ENCODE results near the gene GNRH2. TPM values are rescaled to one million over a fixed set of nuclear protein-coding genes. Genes with fewer than 3 reads are reported as not detected.

Gene GNRH2
- total RNA-seq, 4 donors from 2014 or later: 0.83 TPM; not detected in 2

GRCh38 chr20:3045816-3046676 is 2.6 kb downstream of the GNRH2 start, which contains the start of gene MRPS26:
Gene MRPS26 (plus strand): TSS chr20:3046052. CDS start chr20:3046069, 17 bp downstream.
- H3K27ac ChIP-seq: peak within 1 kb of the TSS; percentile 83
- TF ChIP-seq EP300 (IDR thresholded peaks at IDR 0.05) (no peak), POLR2A (IDR thresholded peaks at IDR 0.05) (peak in 1 of 2 donors; percentile 41), CTCF (IDR thresholded peaks at IDR 0.05) (no peak), POLR2AphosphoS5 (IDR thresholded peaks at IDR 0.05) (peak in 1 of 3 donors; percentile 19)
- H3K9me3 ChIP-seq: no peaks in the 10 kb centered on the region
- H3K36me3 ChIP-seq: peaks cover 28% of the 10 kb centered on the region
- H3K4me3 ChIP-seq: peak within 1 kb of the TSS; percentile 60
- H3K4me1 ChIP-seq: peaks cover 24% of the 10 kb centered on the region
- 0% methylated on average over 12 of the region's 104 CpGs for WGBS
- peak; percentile 91 for DNase-seq (ENCODE audit: low spot score in 2 of 2)
- H3K27me3 ChIP-seq: no peaks in the 10 kb centered on the region

- no peak for DNase-seq (ENCODE audit: low spot score in 2 of 2)
- H3K4me3 ChIP-seq: peak overlapping the region; percentile 60
- H3K4me1 ChIP-seq: peaks cover 20% of the 10 kb centered on the region
- 51% methylated on average over 27 of the region's 39 CpGs for WGBS
- TF ChIP-seq CTCF (IDR thresholded peaks at IDR 0.05) (no peak), POLR2AphosphoS5 (IDR thresholded peaks at IDR 0.05) (no peak), POLR2A (IDR thresholded peaks at IDR 0.05) (no peak)
- no peaks in the 10 kb centered on the region for H3K27me3 ChIP-seq
- H3K36me3 ChIP-seq: peaks cover 28% of the 10 kb centered on the region
- peak overlapping the region; percentile 83 for H3K27ac ChIP-seq
- no peaks in the 10 kb centered on the region for H3K9me3 ChIP-seq
These were observed 3.4 kb downstream of the GNRH2 start for GRCh38 chr20:3046677-3047462.

GRCh38 chr20:3047486-3048419 is 4.3 kb downstream of the GNRH2 start:
- Histone ChIP-seq H3K4me1 (peaks cover 18% of the 10 kb centered on the region), H3K36me3 (peaks cover 28% of the 10 kb centered on the region), H3K27ac (no peak overlapping the region), H3K9me3 (no peaks in the 10 kb centered on the region), H3K4me3 (no peak overlapping the region), H3K27me3 (no peaks in the 10 kb centered on the region)
- WGBS: 81% methylated on average over 12 of the region's 14 CpGs
- no peak for TF ChIP-seq EP300 (IDR thresholded peaks at IDR 0.05)
- no peak for TF ChIP-seq POLR2A (IDR thresholded peaks at IDR 0.05)
- no peak for TF ChIP-seq CTCF (IDR thresholded peaks at IDR 0.05)
- no peak for TF ChIP-seq POLR2AphosphoS5 (IDR thresholded peaks at IDR 0.05)
- DNase-seq (ENCODE audit: low spot score in 2 of 2): no peak

- 64% methylated on average over 7 of the region's 7 CpGs for WGBS
- no peak overlapping the region for H3K4me3 ChIP-seq
- peaks cover 11% of the 10 kb centered on the region for H3K4me1 ChIP-seq
- no peaks in the 10 kb centered on the region for H3K27me3 ChIP-seq
- TF ChIP-seq POLR2AphosphoS5 (IDR thresholded peaks at IDR 0.05) (no peak), EP300 (IDR thresholded peaks at IDR 0.05) (no peak), CTCF (IDR thresholded peaks at IDR 0.05) (no peak), POLR2A (IDR thresholded peaks at IDR 0.05) (no peak)
- no peak overlapping the region for H3K27ac ChIP-seq
- H3K9me3 ChIP-seq: no peaks in the 10 kb centered on the region
- H3K36me3 ChIP-seq: peaks cover 28% of the 10 kb centered on the region
- no peak for DNase-seq (ENCODE audit: low spot score in 2 of 2)
These were observed 8.1 kb downstream of the GNRH2 start for GRCh38 chr20:3051385-3052019.
